Ureter (tissue), 1 donor: ENCODE results near the gene KCNQ5. TPM values are rescaled to one million over a fixed set of nuclear protein-coding genes. Genes with fewer than 3 reads are reported as not detected.
"Not testable (repeated sequence)": the region's sequence is repeated elsewhere in the genome, so short reads cannot be mapped to it uniquely, and the experiment has no call there.

Experiments used
- DNase-seq: peaks from one replicate; pipeline ENCODE4 v3.0.0-alpha.2; 2020; ENCODE audit warnings: low spot score
- total RNA-seq: library from RNA; stranded (reverse); gene quantifications from one replicate; pipeline ENCODE4 v1.2.4, GENCODE V29; 2023
- donor health status: DM: yes; HTN: yes; CAD: no.

KCNQ5 gene
- total RNA-seq: 1.8 TPM

GRCh38 chr6:72621291-72622093, at the start of gene KCNQ5:
Gene KCNQ5, plus strand, starts transcription at chr6:72622064.
- DNase-seq: no peak

- no peak for DNase-seq
Observed at GRCh38 chr6:72579865-72580264, 42.0 kb upstream of the KCNQ5 start.

- no peak for DNase-seq
Observed at GRCh38 chr6:72580281-72580940, 41.5 kb upstream of the KCNQ5 start.

- DNase-seq: not testable (repeated sequence)
Observed at GRCh38 chr6:72580950-72581349, 40.9 kb upstream of the KCNQ5 start.

- no peak for DNase-seq
Observed at GRCh38 chr6:72588155-72588554, 33.7 kb upstream of the KCNQ5 start.

- DNase-seq: no peak
Observed at GRCh38 chr6:72589096-72589495, 32.8 kb upstream of the KCNQ5 start.

- no peak for DNase-seq
Observed at GRCh38 chr6:72595812-72596211, 26.1 kb upstream of the KCNQ5 start.

- DNase-seq: no peak
Observed at GRCh38 chr6:72616406-72617015, 5.4 kb upstream of the KCNQ5 start.

GRCh38 chr6:72617721-72618120, 4.1 kb upstream of the KCNQ5 start:
- DNase-seq: no peak

- DNase-seq: peak; percentile 50
Observed at GRCh38 chr6:72619883-72620696, 1.8 kb upstream of the KCNQ5 start.

- no peak for DNase-seq
Observed at GRCh38 chr6:72620871-72621290, 983 bp upstream of the KCNQ5 start.

GRCh38 chr6:72622094-72622940, 453 bp downstream of the KCNQ5 start:
- peak; percentile 43 for DNase-seq

- no peak for DNase-seq
Observed at GRCh38 chr6:72623808-72624207, 1.9 kb downstream of the KCNQ5 start.

- no peak for DNase-seq
Observed at GRCh38 chr6:72624557-72625160, 2.8 kb downstream of the KCNQ5 start.

GRCh38 chr6:72626126-72626525, 4.3 kb downstream of the KCNQ5 start:
- DNase-seq: no peak

GRCh38 chr6:72627539-72627938, 5.7 kb downstream of the KCNQ5 start:
- no peak for DNase-seq

GRCh38 chr6:72631480-72631879, 9.6 kb downstream of the KCNQ5 start:
- DNase-seq: no peak

GRCh38 chr6:72635636-72636035, 13.8 kb downstream of the KCNQ5 start:
- no peak for DNase-seq

GRCh38 chr6:72636215-72636614, 14.4 kb downstream of the KCNQ5 start:
- no peak for DNase-seq

GRCh38 chr6:72636786-72637185, 14.9 kb downstream of the KCNQ5 start:
- no peak for DNase-seq
